Esophagus squamous epithelium (tissue), 5 donors: ENCODE results near the gene RHEX. TPM values are rescaled to one million over a fixed set of nuclear protein-coding genes. Genes with fewer than 3 reads are reported as not detected.

Experiments used
- DNase-seq: peaks from one replicate; lab custom pipeline; 2025; lab: John Stamatoyannopoulos, UW
- H3K27ac ChIP-seq, 4 donors: fragments of 200-600 bp; sonication (generic); one replicate each; pipeline ENCODE4 v1.5.1; 2016 to 2019; ENCODE audit warnings: mild to moderate bottlenecking in 1 of 4
- H3K27me3 ChIP-seq, 4 donors: fragments of 200-600 bp; sonication (generic); 1 replicate in 3 of 4; 2 replicates in 1 of 4; pipeline versions ENCODE4 v1.5.1 to v1.6.0; 2017 to 2021; ENCODE audit warnings: antibody characterized with exemption in 1 of 4
- H3K36me3 ChIP-seq, 3 donors: fragments of 200-600 bp; sonication (generic); one replicate each; pipeline ENCODE4 v1.5.1; 2016 to 2019
- H3K4me1 ChIP-seq, 3 donors: fragments of 200-600 bp; sonication (generic); one replicate each; pipeline ENCODE4 v1.5.1; 2017 to 2019
- H3K4me3 ChIP-seq, 4 donors: fragments of 200-600 bp; sonication (generic); 1 replicate in 3 of 4; 2 replicates in 1 of 4; pipeline ENCODE4 v1.5.1; 2016 to 2019; ENCODE audit warnings: mild to moderate bottlenecking in 2 of 4, moderate library complexity in 1 of 4
- H3K9me3 ChIP-seq, 3 donors: fragments of 200-600 bp; sonication (generic); one replicate each; pipeline ENCODE4 v1.5.1; 2016 to 2019
- POLR2A ChIP-seq, 4 donors: fragments of 450-650 bp; IDR thresholded peaks; one replicate each; pipeline ENCODE4 v1.6.1; 2017; ENCODE audit warnings: antibody characterized with exemption in 4 of 4, mild to moderate bottlenecking in 4 of 4, moderate library complexity in 3 of 4
- WGBS, 2 donors: methylation state at CpG; one replicate each; pipeline ENCODE4 v1.1.5; 2018; 5-methylcytosine and 5-hydroxymethylcytosine counted together
- intact Hi-C: fragments of 100-400 bp; cut with DNase I; formaldehyde crosslinking; loops from one replicate; pipeline ENCODE4 v1.15.0; 2022
- total RNA-seq, 4 donors: library from RNA; depleted of rRNA; stranded (reverse); fragments of >200 nt; gene quantifications; one replicate each; pipeline ENCODE4 v1.1.0, GENCODE V29; 2016
- TF ChIP-seq, protein P1 (sequence below), 6 experiments: fragments of 450-650 bp in 4 of 6; fragments of 200-600 bp in 2 of 6; sonication (generic) in 2 of 6; IDR thresholded peaks; one replicate each; pipeline ENCODE4 v1.5.1; 2016 to 2019; ENCODE audit warnings: antibody characterized with exemption in 6 of 6, mild to moderate bottlenecking in 4 of 6, moderate library complexity in 4 of 6
- donor health status: DM: yes; HTN: yes; CAD: no.

The RHEX gene
- total RNA-seq, 4 donors from 2014 or later, result 0.72 to 21.9 (median 4.5) TPM; not detected in 1

DNA sequence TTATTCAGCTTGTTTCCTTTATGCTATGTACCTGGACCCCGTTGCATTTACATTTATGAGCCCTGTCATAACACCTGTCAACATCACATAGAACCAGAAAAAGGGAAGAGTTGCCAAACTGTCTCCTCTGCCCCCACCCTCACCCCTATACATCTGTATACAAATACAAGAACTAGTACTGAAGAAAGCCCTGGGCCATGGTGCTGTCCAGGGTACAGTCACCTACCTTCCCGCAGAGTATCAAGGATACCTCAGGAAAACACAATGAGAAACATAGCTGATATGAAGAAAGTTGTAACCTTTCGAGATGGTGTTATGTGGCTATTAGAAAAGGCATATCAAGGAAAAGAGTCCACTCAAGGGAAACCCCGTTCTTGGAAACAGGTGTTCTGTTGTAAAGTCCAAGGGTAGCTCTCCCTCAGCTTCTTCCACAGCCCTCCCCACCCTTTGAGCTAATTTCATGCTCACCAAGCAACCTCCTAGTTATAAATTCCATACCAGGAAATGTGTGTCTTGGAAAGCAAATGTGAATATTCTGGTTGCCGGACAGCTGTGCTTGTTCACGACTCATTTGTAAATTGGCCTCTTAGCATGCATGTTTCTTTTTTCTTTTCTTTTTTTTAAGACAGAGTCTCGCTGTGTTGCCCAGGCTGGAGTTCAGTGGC, 80.9 kb downstream of the RHEX start:
- Histone ChIP-seq H3K9me3 (no peaks in the 10 kb centered on the region), H3K4me1 (no peaks in the 10 kb centered on the region), H3K4me3 (no peak overlapping the region), H3K36me3 (no peaks in the 10 kb centered on the region), H3K27ac (no peak overlapping the region), H3K27me3 (peaks cover 0 to 20% (median 0%) of the 10 kb centered on the region in 4 donors)
- intact Hi-C loops, result no loop called here
- no peak for TF ChIP-seq POLR2A (IDR thresholded peaks at IDR 0.05)
- WGBS, 2 donors, result 78 to 87% methylated on average over 7 of the region's 7 CpGs
- no peak for DNase-seq

DNA sequence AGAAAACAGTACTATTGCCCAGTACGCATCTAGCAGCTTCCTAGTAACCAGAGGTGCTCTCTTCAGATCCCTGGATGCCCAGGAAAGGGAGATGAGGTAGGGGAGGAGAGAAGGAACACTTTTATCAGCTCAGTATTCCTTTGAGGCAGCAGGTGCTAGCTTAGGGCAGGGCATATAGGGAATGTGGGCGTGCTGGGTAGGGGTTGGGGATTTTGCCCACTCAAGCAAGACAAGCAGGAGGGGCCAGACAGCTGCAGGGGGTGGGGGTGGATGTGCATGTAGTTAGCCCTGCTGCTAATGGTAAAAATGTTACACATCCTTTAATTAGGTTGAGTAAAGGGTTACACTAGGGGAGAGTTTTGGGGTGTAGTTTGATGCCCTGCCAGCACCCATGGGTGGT, 82.3 kb downstream of the RHEX start:
- intact Hi-C loops, result no loop called here
- TF ChIP-seq, protein P1, sequence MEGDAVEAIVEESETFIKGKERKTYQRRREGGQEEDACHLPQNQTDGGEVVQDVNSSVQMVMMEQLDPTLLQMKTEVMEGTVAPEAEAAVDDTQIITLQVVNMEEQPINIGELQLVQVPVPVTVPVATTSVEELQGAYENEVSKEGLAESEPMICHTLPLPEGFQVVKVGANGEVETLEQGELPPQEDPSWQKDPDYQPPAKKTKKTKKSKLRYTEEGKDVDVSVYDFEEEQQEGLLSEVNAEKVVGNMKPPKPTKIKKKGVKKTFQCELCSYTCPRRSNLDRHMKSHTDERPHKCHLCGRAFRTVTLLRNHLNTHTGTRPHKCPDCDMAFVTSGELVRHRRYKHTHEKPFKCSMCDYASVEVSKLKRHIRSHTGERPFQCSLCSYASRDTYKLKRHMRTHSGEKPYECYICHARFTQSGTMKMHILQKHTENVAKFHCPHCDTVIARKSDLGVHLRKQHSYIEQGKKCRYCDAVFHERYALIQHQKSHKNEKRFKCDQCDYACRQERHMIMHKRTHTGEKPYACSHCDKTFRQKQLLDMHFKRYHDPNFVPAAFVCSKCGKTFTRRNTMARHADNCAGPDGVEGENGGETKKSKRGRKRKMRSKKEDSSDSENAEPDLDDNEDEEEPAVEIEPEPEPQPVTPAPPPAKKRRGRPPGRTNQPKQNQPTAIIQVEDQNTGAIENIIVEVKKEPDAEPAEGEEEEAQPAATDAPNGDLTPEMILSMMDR (IDR thresholded peaks at IDR 0.05), result no peak
- no peak for TF ChIP-seq POLR2A (IDR thresholded peaks at IDR 0.05)
- 50 to 70% methylated on average over 1 to 2 of the region's 2 CpGs for WGBS, 2 donors

DNA sequence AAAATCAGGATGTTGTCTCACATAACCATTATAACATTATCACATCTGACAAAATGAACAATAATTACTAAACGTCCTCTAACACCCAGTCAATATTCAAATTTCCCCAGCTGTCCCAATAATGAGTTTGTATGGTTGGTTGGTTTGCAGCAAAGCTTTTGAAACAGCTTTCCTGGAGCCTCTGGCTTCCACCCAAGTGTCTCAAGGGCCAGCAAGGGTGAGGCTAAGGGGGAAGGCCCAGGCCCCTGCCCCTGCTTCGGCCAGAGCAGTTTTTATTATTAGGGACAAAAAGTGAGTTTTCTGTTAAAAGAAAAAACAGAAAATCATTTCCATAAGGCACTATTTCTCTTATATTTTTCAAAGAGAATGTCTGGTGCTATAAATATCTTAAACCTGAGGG, 83.3 kb downstream of the RHEX start:
- TF ChIP-seq, protein P1 (IDR thresholded peaks at IDR 0.05), result no peak
- TF ChIP-seq POLR2A (IDR thresholded peaks at IDR 0.05), result no peak
- intact Hi-C loops, result no loop called here
- no peak for DNase-seq
- Histone ChIP-seq H3K36me3 (no peaks in the 10 kb centered on the region), H3K27ac (no peak overlapping the region), H3K27me3 (peaks cover 0 to 38% (median 0%) of the 10 kb centered on the region in 4 donors), H3K9me3 (no peaks in the 10 kb centered on the region), H3K4me3 (no peak overlapping the region), H3K4me1 (no peaks in the 10 kb centered on the region)
- WGBS, 2 donors, result 37 to 40% methylated on average over 2 of the region's 2 CpGs

More for the DNA sequence above, 82.3 kb downstream of the RHEX start:
- Histone ChIP-seq H3K27me3 (peaks cover 0 to 29% (median 0%) of the 10 kb centered on the region in 4 donors), H3K4me3 (no peak overlapping the region), H3K27ac (no peak overlapping the region), H3K9me3 (no peaks in the 10 kb centered on the region), H3K36me3 (no peaks in the 10 kb centered on the region), H3K4me1 (no peaks in the 10 kb centered on the region)
- DNase-seq, result no peak

DNA sequence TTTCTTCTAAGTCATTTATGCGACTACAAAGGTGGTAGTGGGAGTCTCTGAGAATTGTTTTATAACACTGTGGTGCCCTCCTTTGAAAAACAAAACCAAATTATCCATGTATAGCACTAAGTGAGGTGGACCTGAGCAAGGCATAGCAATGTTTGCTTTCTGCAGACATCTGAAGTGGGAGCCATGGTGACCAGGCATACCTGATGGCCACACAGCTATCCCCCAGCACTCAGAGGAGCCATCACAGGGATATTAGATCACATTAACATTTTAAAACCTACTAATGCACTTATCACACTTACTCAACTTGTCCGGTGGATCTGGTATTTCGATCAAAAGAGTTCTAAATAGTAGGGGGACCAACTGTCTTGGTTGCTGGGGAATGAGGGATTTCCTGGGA, 89.0 kb downstream of the RHEX start:
- TF ChIP-seq POLR2A (IDR thresholded peaks at IDR 0.05), result no peak
- 61 to 87% methylated on average over 3 of the region's 3 CpGs for WGBS, 2 donors
- Histone ChIP-seq H3K27me3 (peaks cover 0 to 59% (median 0%) of the 10 kb centered on the region in 4 donors), H3K27ac (no peak overlapping the region), H3K4me3 (no peak overlapping the region), H3K36me3 (no peaks in the 10 kb centered on the region), H3K9me3 (no peaks in the 10 kb centered on the region), H3K4me1 (no peaks in the 10 kb centered on the region)
- intact Hi-C loops, result no loop called here
- DNase-seq, result no peak

DNA sequence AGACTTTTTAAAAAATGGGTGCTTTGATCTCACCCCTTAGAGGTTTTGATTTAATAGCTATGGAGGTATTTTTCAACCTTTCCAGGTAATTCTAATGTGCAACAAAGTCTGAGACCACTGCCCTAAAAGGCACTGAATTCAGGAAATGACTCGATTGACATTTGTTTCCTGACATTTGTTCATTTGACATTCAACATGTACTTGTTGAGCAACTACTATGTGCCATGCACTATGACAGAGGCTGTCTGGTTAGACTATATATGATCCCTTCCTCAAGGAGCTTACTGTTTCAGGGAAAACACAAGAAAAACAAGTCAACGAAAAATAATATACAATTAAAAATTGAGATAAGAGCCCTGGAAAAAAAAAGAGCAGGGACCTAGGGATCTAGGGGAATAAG, 89.8 kb downstream of the RHEX start:
- no peak for DNase-seq
- Histone ChIP-seq H3K36me3 (no peaks in the 10 kb centered on the region), H3K4me1 (no peaks in the 10 kb centered on the region), H3K27me3 (peaks cover 0 to 59% (median 0%) of the 10 kb centered on the region in 4 donors), H3K4me3 (no peak overlapping the region), H3K9me3 (no peaks in the 10 kb centered on the region), H3K27ac (no peak overlapping the region)
- TF ChIP-seq POLR2A (IDR thresholded peaks at IDR 0.05), result no peak
- TF ChIP-seq, protein P1 (IDR thresholded peaks at IDR 0.05), result no peak
- 61 to 62% methylated on average over 2 of the region's 2 CpGs for WGBS, 2 donors
- intact Hi-C loops, result no loop called here

DNA sequence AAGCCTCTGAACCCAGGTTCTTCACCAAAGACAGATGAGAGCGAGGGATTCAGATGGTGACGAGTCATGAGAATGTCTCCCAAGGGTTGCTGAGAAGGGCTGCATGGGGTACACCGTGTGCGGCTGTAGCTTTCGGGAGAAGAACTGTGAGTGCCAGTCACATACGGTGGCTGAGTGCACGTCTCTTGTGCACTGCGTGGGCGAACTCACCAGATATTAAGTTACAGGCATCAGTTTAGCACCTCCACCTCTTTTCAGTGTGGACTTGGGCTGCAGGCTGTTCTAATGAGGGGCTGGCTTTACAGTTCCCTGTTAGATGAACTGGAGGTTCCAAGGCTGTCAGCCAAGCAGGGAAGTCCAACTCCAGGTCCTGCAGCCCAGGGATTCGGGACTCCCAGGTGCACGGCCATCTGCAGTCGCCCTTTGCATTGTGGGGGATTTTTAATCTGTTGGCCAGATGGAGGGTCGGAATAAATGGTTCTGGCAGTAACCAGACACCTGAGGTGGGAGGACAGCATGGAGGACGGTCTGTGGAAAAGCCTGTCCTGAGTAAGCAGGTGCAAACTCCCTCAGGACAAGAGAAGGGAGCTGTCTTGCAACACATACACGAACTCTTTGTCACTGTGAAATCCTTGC, 90.7 kb downstream of the RHEX start:
- intact Hi-C loops, result no loop called here
- DNase-seq, result no peak

More for the DNA sequence above, 90.7 kb downstream of the RHEX start:
- Histone ChIP-seq H3K27me3 (peaks cover 0 to 52% (median 0%) of the 10 kb centered on the region in 4 donors), H3K4me3 (no peak overlapping the region), H3K36me3 (no peaks in the 10 kb centered on the region), H3K9me3 (no peaks in the 10 kb centered on the region), H3K27ac (no peak overlapping the region), H3K4me1 (no peaks in the 10 kb centered on the region)
- WGBS, 2 donors, result 87 to 88% methylated on average over 13 to 14 of the region's 15 CpGs
- TF ChIP-seq, protein P1 (IDR thresholded peaks at IDR 0.05), result no peak
- TF ChIP-seq POLR2A (IDR thresholded peaks at IDR 0.05), result no peak
